Cardiac muscle cell (in vitro differentiated cells and primary cell): ENCODE data around the gene HIPK4. TPM values are rescaled to one million over a fixed set of nuclear protein-coding genes. Genes with fewer than 3 reads are reported as not detected.

Experiments used
- DNase-seq, 2 donors: peaks; one replicate each; pipeline versions ENCODE4 v3.0.0 to v3.0.0-alpha.2; 2010 to 2017; ENCODE audit warnings: low read depth in 1 of 2, low spot score in 1 of 2
- H3K27ac ChIP-seq: fragments of 200-600 bp; sonication (generic); 2 replicates; pipeline ENCODE4 v1.5.1; 2016
- H3K27me3 ChIP-seq: fragments of 200-600 bp; sonication (generic); 2 replicates; pipeline ENCODE4 v1.6.0; 2016; ENCODE audit warnings: control low read depth
- H3K36me3 ChIP-seq: fragments of 200-600 bp; sonication (generic); 2 replicates; pipeline ENCODE4 v1.5.1; 2016; ENCODE audit warnings: control low read depth
- H3K4me1 ChIP-seq: fragments of 200-600 bp; sonication (generic); 2 replicates; pipeline ENCODE4 v1.8.1; 2017; ENCODE audit warnings: low read depth, mild to moderate bottlenecking, mixed run types
- H3K4me3 ChIP-seq: fragments of 200-600 bp; sonication (generic); 2 replicates; pipeline ENCODE4 v1.5.1; 2016; ENCODE audit warnings: mild to moderate bottlenecking
- H3K9me3 ChIP-seq: fragments of 200-600 bp; sonication (generic); 2 replicates; pipeline ENCODE4 v1.5.1; 2017; ENCODE audit warnings: low read depth, mild to moderate bottlenecking, control low read depth
- polyA plus RNA-seq: library from polyadenylated mRNA; unstranded; fragments of >200 nt; fragmentation: Nextera tagmentation; extraction: Ambion mirVana; gene quantifications from 2 replicates; pipeline ENCODE4 v1.2.1, GENCODE V29; 2016
- total RNA-seq: library from RNA; depleted of rRNA; stranded (reverse); fragments of >200 nt; gene quantifications from 2 replicates; pipeline ENCODE4 v1.2.3, GENCODE V29; 2016
- TF ChIP-seq, protein P1 (sequence below): IDR thresholded peaks from 2 replicates; pipeline ENCODE4 v1.5.1; 2012; ENCODE audit warnings: low read depth, mild to moderate bottlenecking, low read length

Gene HIPK4
- total and polyA plus RNA-seq, 2 experiments from 2014 or later = 0.12 to 1.7 TPM

DNA sequence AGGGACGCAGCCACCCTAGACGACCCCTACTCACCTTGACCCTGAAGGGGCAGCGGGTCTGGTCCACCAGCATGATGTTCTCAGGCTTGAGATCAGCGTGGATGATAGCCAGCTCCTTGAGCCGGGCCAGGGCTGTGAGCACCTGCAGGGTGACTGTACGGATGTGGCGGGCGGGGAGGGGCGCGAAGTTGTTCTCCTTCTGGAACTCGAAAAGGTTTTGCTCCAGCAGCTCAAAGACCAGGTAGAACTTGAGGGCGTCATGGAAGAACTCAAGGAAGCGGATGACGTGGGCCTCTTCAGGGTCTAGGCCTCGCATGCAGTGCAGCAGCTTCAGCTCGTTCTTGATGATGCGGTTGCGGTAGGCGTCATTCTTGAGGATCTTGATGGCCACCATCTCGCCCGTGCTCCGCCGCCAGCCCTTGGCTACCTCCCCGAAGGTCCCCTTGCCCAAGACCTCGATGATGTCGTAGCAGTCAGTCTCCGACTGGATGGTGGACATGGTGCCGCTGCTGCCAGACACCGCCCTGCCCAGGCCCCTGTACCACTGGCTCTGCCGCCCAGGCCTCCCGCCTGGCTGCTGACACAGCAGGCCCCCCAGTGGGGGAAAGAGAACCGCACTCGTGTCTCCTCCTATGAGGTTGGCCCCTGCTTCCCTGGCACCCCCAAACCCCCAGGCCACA, 437 bp downstream of the HIPK4 start:
- DNase-seq = no peak
- TF ChIP-seq, protein P1, sequence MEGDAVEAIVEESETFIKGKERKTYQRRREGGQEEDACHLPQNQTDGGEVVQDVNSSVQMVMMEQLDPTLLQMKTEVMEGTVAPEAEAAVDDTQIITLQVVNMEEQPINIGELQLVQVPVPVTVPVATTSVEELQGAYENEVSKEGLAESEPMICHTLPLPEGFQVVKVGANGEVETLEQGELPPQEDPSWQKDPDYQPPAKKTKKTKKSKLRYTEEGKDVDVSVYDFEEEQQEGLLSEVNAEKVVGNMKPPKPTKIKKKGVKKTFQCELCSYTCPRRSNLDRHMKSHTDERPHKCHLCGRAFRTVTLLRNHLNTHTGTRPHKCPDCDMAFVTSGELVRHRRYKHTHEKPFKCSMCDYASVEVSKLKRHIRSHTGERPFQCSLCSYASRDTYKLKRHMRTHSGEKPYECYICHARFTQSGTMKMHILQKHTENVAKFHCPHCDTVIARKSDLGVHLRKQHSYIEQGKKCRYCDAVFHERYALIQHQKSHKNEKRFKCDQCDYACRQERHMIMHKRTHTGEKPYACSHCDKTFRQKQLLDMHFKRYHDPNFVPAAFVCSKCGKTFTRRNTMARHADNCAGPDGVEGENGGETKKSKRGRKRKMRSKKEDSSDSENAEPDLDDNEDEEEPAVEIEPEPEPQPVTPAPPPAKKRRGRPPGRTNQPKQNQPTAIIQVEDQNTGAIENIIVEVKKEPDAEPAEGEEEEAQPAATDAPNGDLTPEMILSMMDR = no peak
- H3K4me1 ChIP-seq = no peaks in the 10 kb centered on the region
- no peaks in the 10 kb centered on the region for H3K9me3 ChIP-seq
- no peak overlapping the region for H3K27ac ChIP-seq
- H3K36me3 ChIP-seq = no peaks in the 10 kb centered on the region
- H3K4me3 ChIP-seq = no peak overlapping the region
- no peaks in the 10 kb centered on the region for H3K27me3 ChIP-seq

DNA sequence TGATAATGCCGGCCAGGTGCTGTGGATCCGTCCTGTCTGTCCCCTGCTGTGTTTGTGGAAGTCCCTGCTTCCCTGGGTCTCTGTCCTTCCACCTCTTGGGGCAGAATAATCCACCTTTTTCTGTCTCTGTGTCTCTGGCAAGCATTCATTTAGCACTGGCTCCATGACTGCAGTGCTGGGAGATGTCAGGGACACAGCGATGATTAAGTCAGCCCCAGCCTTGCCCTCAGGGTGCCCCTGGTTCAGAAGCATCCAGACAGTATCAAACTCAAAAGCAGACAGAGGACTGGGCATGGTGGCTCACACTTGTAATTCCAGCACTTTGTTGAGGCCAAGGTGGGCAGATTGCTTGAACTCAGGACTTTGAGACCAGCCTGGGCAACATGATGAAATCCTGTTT, 1.5 kb downstream of the HIPK4 start:
- Histone ChIP-seq H3K27ac (no peak overlapping the region), H3K4me1 (no peaks in the 10 kb centered on the region), H3K27me3 (no peaks in the 10 kb centered on the region), H3K9me3 (no peaks in the 10 kb centered on the region), H3K36me3 (no peaks in the 10 kb centered on the region), H3K4me3 (no peak overlapping the region)
- TF ChIP-seq, protein P1 = no peak
- DNase-seq = no peak

DNA sequence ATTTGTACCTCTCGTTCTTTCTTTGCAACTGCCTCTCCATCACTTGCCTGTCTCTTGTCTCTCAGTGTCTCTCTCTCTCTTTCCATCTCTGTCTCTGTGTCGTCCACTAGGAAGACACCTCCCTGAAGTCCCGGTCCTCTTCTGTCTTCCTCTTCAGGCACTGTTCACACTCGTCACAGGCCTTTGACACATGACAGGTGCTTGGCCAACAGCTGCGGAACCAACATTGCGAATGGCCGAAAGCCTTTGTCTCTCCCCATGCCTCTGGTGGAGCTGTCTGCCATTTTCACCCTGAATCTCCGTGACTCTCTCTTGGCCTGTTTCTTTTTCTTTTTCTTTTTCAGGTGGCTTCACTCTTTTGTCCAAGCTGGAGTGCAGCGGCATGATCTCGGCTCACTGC, 2.8 kb downstream of the HIPK4 start:
- TF ChIP-seq, protein P1 = no peak
- no peak overlapping the region for H3K4me3 ChIP-seq
- no peaks in the 10 kb centered on the region for H3K9me3 ChIP-seq

DNA sequence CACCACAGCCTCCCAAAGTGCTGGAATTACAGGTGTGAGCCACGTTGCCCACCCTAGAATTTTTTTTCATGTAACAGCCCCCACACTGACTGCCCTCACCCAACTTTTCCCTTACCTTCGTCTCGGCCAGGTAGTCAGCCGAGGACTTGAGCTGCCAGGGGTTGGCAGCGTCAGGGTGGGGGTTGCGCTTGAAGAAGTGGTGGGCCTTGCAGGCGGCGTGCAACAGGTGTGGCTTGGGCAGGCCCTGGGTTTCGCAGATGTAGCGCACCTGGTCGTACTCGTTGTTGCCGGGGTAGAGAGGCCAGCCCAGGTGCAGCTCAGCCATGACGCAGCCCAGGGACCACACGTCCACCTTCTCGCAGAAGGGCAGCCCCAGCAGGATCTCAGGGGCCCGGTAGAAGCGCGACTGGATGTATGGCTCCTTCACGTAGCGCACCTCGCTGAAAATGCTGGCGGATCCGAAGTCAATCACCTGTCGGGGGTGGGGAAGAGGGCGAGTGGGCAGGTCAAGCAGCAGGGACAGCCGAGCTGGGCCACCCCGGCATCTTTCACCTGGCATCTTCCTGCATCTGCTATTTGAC, 6.2 kb downstream of the HIPK4 start:
- Histone ChIP-seq H3K27ac (no peak overlapping the region), H3K27me3 (no peaks in the 10 kb centered on the region), H3K4me3 (no peak overlapping the region), H3K9me3 (no peaks in the 10 kb centered on the region), H3K4me1 (no peaks in the 10 kb centered on the region), H3K36me3 (peaks cover 4% of the 10 kb centered on the region)
- TF ChIP-seq, protein P1 = no peak
- no peak for DNase-seq

More for the DNA sequence above, 2.8 kb downstream of the HIPK4 start:
- Histone ChIP-seq H3K36me3 (no peaks in the 10 kb centered on the region), H3K27ac (no peak overlapping the region), H3K4me1 (no peaks in the 10 kb centered on the region), H3K27me3 (no peaks in the 10 kb centered on the region)
- DNase-seq = no peak

DNA sequence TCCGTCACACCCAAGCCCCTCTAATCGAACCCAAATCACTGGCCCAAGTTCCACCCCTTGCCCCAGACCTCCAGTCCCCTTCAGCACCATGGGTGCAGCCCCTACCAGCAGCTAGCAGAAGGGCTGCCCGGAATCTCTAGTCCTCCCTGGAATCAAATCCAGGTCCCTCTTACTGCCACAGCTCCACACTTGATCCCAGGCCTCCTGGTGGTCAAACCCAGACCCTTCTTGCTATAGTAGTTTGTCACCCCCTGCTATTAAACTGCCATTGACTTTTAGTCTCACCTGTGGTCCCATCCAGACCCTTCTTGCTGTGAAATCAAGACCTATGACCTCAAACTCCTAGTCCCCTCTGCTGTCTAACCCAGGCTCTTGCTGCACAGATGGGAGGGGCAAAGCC, 8.7 kb downstream of the HIPK4 start:
- DNase-seq = no peak
- Histone ChIP-seq H3K27me3 (no peaks in the 10 kb centered on the region), H3K4me3 (no peak overlapping the region), H3K36me3 (peaks cover 12% of the 10 kb centered on the region), H3K9me3 (no peaks in the 10 kb centered on the region), H3K4me1 (no peaks in the 10 kb centered on the region), H3K27ac (no peak overlapping the region)
- TF ChIP-seq, protein P1 = no peak
